ENCODE results near the gene ACTL10. TPM values are rescaled to one million over a fixed set of nuclear protein-coding genes. Genes with fewer than 3 reads are reported as not detected.

Gene ACTL10
- total and polyA plus RNA-seq, 7 donors: 0.54 to 4.5 (median 0.66) TPM

DNA sequence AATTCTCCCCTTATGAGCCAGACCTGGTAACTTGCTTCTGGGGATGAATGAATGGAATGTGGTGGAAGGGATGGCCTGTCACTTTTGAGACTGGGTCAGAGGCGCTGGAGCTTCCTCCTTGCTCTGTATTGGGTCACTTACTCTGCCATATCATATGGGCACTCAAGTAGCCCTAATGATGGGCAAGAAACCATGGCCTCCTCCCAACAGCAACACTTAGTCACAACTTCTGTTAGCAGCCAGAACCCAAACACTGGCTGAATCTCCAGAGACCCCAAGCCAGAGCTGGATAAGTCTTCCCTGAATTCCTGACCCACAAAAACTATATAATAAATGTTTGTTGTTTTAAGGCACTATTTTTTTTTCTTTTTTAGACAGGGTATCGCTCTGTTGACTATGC, 13.9 kb downstream of the ACTL10 start:
- Histone ChIP-seq H3K36me3 (no peaks in the 10 kb centered on the region), H3K27me3 (no peaks in the 10 kb centered on the region), H3K27ac (no peak overlapping the region), H3K9me3 (no peaks in the 10 kb centered on the region), H3K4me3 (no peak overlapping the region), H3K4me1 (peaks cover 0 to 21% (median 19%) of the 10 kb centered on the region in 4 donors)
- 95 to 97% methylated on average over 2 of the region's 2 CpGs for WGBS, 2 donors
- intact Hi-C loops (cut with DNase I): no loop called here
- TF ChIP-seq, protein P1, sequence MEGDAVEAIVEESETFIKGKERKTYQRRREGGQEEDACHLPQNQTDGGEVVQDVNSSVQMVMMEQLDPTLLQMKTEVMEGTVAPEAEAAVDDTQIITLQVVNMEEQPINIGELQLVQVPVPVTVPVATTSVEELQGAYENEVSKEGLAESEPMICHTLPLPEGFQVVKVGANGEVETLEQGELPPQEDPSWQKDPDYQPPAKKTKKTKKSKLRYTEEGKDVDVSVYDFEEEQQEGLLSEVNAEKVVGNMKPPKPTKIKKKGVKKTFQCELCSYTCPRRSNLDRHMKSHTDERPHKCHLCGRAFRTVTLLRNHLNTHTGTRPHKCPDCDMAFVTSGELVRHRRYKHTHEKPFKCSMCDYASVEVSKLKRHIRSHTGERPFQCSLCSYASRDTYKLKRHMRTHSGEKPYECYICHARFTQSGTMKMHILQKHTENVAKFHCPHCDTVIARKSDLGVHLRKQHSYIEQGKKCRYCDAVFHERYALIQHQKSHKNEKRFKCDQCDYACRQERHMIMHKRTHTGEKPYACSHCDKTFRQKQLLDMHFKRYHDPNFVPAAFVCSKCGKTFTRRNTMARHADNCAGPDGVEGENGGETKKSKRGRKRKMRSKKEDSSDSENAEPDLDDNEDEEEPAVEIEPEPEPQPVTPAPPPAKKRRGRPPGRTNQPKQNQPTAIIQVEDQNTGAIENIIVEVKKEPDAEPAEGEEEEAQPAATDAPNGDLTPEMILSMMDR (IDR thresholded peaks at IDR 0.05): no peak
- TF ChIP-seq POLR2A (IDR thresholded peaks at IDR 0.05): no peak
- TF ChIP-seq EP300 (IDR thresholded peaks at IDR 0.05): no peak
- TF ChIP-seq POLR2AphosphoS5 (IDR thresholded peaks at IDR 0.05): no peak
- DNase-seq: no peak

DNA sequence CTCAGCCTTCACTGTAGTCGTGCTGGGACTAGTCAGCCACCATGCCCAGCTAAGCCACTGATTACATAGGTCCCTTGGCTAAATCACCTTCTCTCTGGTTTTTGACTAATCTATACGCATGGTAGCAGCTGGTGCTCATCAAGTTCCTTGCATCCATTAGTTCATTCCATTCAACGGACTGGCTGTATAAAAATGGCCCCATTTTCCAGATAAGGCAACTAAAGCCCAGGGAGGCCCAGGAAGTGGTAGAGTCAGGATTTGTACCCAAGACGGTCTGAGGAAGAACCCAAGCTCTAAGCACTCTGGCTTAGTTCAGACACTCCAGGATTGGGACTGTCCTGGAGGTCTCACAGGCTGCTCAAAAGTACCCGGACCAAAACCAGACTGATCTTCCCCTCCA, 14.5 kb downstream of the ACTL10 start:
- H3K27ac ChIP-seq: no peak overlapping the region
- H3K4me1 ChIP-seq: peaks cover 0 to 17% (median 15%) of the 10 kb centered on the region in 4 donors
- 89 to 90% methylated on average over 5 of the region's 5 CpGs for whole genome bisulfite sequencing, 2 donors
- no peak for DNase-seq
- TF ChIP-seq POLR2A (IDR thresholded peaks at IDR 0.05) (no peak), POLR2AphosphoS5 (IDR thresholded peaks at IDR 0.05) (no peak), EP300 (IDR thresholded peaks at IDR 0.05) (no peak)
- TF ChIP-seq, protein P1 (IDR thresholded peaks at IDR 0.05): no peak
- H3K36me3 ChIP-seq: no peaks in the 10 kb centered on the region
- H3K27me3 ChIP-seq: no peaks in the 10 kb centered on the region
- H3K4me3 ChIP-seq: no peak overlapping the region
- intact Hi-C loops (cut with DNase I): no loop called here
- no peaks in the 10 kb centered on the region for H3K9me3 ChIP-seq

DNA sequence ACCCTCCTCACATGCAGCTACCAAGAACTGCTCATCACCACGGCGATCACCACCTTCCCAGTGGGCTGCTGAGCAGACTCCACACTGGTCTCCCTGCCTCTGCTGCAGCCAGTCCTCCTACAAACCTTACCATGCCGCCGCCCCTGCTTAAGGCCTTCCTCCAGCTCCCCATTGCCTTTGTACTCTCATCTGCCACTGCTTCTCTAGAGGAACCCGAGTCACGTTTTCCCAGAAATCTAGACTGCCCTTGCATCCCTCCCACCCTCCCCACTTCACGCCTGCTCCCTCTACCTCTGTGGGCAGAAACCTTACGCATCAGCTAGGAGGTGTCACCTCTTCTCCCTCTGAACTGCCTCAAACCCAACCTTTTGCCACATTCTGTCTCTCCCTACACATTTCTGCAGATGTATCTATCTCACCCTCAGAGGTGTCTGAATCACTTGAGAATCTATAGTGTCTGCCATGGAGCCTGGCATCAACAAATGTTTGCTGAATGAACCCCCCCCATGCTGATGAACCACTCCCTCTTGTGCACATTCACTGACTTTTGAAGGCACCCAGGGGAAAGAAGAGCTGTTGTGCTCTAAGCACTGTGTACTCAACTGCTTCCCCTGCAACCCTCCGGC, 15.1 kb downstream of the ACTL10 start:
- Histone ChIP-seq H3K9me3 (no peaks in the 10 kb centered on the region), H3K27ac (no peak overlapping the region), H3K4me1 (peaks cover 0 to 17% (median 14%) of the 10 kb centered on the region in 4 donors), H3K36me3 (no peaks in the 10 kb centered on the region), H3K4me3 (no peak overlapping the region), H3K27me3 (no peaks in the 10 kb centered on the region)
- 85 to 90% methylated on average over 9 of the region's 9 CpGs for WGBS, 2 donors
- TF ChIP-seq POLR2A (IDR thresholded peaks at IDR 0.05) (no peak), EP300 (IDR thresholded peaks at IDR 0.05) (no peak), POLR2AphosphoS5 (IDR thresholded peaks at IDR 0.05) (no peak)
- TF ChIP-seq, protein P1 (IDR thresholded peaks at IDR 0.05): no peak
- intact Hi-C loops (cut with DNase I): no loop called here
- DNase-seq: no peak

DNA sequence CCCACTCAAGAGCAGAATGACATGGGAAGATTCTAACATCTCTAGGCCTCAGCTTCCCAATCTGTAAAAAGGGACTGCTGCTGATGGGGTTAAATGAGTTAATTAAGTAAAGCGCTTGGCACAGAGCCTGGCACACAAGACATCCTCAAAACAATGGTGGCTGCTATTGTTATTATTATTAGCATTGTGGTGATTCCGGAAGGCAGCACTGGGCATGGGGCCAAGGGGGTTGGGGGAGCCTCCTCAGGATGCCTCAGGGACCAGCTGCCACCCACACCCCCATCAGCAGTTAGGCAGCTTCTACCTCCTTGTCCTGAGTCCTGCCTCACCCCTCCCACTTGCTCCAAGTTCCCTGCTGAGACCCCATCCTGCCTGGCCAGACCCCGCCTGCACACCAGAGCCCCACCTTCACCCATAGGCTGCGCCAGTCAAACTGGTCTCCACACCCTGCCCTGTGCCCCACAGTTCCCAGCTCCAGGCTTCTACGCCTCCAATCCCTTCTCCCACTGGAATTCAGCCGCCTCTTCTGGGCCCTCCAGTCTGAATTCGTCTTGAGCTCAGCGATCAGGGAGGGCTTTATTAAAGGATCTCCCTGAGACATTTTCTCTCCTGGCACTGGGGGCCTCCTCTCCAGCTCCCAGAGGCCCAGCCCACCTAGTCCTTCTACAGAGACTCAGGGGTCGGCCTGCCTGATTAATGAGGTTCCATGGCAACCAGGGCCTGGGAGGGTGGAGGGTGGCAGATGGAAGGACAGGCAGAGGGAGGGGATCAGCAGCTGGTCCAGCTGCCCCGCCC, 18.0 kb downstream of the ACTL10 start:
- H3K27me3 ChIP-seq: no peaks in the 10 kb centered on the region
- no peaks in the 10 kb centered on the region for H3K9me3 ChIP-seq
- H3K4me1 ChIP-seq: peaks cover 0 to 19% (median 15%) of the 10 kb centered on the region in 4 donors
- no peak for DNase-seq
- H3K27ac ChIP-seq: peak overlapping the region in 1 of 4 donors; percentile 34
- WGBS, 2 donors: 20 to 48% methylated on average over 10 of the region's 10 CpGs
- H3K36me3 ChIP-seq: no peaks in the 10 kb centered on the region
- TF ChIP-seq POLR2A (IDR thresholded peaks at IDR 0.05): no peak
- no peak for TF ChIP-seq POLR2AphosphoS5 (IDR thresholded peaks at IDR 0.05)
- TF ChIP-seq EP300 (IDR thresholded peaks at IDR 0.05): no peak
- TF ChIP-seq, protein P1 (IDR thresholded peaks at IDR 0.05): no peak
- intact Hi-C loops (cut with DNase I): loop anchor here (5.0 kb wide), 1 partner anchor 48 kb away; the partner anchor contains the start of gene ZNF341
- peak overlapping the region in 1 of 4 donors; percentile 51 for H3K4me3 ChIP-seq

All from sigmoid colon (tissue), 7 donors.